Spleen (tissue), 11 donors: ENCODE measurements around the gene PATE3. TPM values are rescaled to one million over a fixed set of nuclear protein-coding genes. Genes with fewer than 3 reads are reported as not detected.

Experiments used
- DNase-seq: peaks from one replicate; pipeline ENCODE4 v3.0.0-alpha.2; 2020
- H3K27ac ChIP-seq, 8 donors: fragments of 200-600 bp; sonication (generic) in 7 of 8; 1 replicate in 4 of 8; 2 replicates in 4 of 8; pipeline versions ENCODE4 v1.5.0 to v1.8.0; 2016 to 2021; ENCODE audit warnings: inconsistent platforms in 4 of 8, mild to moderate bottlenecking in 4 of 8, moderate library complexity in 1 of 8
- H3K27me3 ChIP-seq, 7 donors: fragments of 200-600 bp; sonication (generic) in 6 of 7; replicated peaks in 1 of 7; 1 replicate in 4 of 7; 2 replicates in 3 of 7; pipeline versions ENCODE4 v1.5.0 to v1.8.0; 2016 to 2021; ENCODE audit warnings: inconsistent platforms in 3 of 7, mild to moderate bottlenecking in 1 of 7
- H3K36me3 ChIP-seq, 6 donors: fragments of 200-600 bp; sonication (generic) in 5 of 6; 1 replicate in 4 of 6; 2 replicates in 2 of 6; pipeline versions ENCODE4 v1.5.0 to v1.8.0; 2016 to 2021; ENCODE audit warnings: inconsistent platforms in 2 of 6
- H3K4me1 ChIP-seq, 6 donors: fragments of 200-600 bp; sonication (generic) in 5 of 6; 1 replicate in 3 of 6; 2 replicates in 3 of 6; pipeline versions ENCODE4 v1.5.0 to v1.8.0; 2016 to 2021; ENCODE audit warnings: inconsistent platforms in 3 of 6
- H3K4me3 ChIP-seq, 8 donors: fragments of 200-600 bp; sonication (generic) in 7 of 8; 1 replicate in 4 of 8; 2 replicates in 4 of 8; pipeline versions ENCODE4 v1.5.0 to v1.8.0; 2016 to 2021; ENCODE audit warnings: inconsistent platforms in 4 of 8, mild to moderate bottlenecking in 4 of 8, moderate library complexity in 2 of 8
- H3K9me3 ChIP-seq, 8 donors: fragments of 200-600 bp; sonication (generic) in 7 of 8; 1 replicate in 4 of 8; 2 replicates in 4 of 8; pipeline versions ENCODE4 v1.5.0 to v1.8.0; 2016 to 2021; ENCODE audit warnings: inconsistent platforms in 4 of 8
- POLR2A ChIP-seq, 3 donors: fragments of 450-650 bp; IDR thresholded peaks; one replicate each; pipeline ENCODE4 v1.5.1; 2017; ENCODE audit warnings: antibody characterized with exemption in 3 of 3, mild to moderate bottlenecking in 1 of 3
- POLR2AphosphoS5 ChIP-seq, 3 donors: sonication (generic); formaldehyde crosslinking; IDR thresholded peaks; one replicate each; pipeline ENCODE4 v1.5.1; 2017; ENCODE audit warnings: antibody characterized with exemption in 3 of 3
- WGBS, 5 donors: extraction: QIAGEN DNeasy Blood & Tissue Kit in 3 of 5; methylation state at CpG; one replicate each; pipeline versions ENCODE4 v1.1.5 to v1.1.7; 2013 to 2018; 5-methylcytosine and 5-hydroxymethylcytosine counted together
- intact Hi-C: fragments of 100-400 bp; cut with DNase I; formaldehyde crosslinking; loops from one replicate; pipeline ENCODE4 v1.15.0; 2023; ENCODE audit warnings: low total_unique reads
- polyA plus RNA-seq, 3 donors: library from polyadenylated mRNA; stranded (reverse); fragments of 200-250 nt; gene quantifications; one replicate each; pipeline ENCODE4 v1.2.1, GENCODE V29; 2013
- total RNA-seq, 7 donors: library from RNA; depleted of rRNA in 3 of 7; stranded (reverse); fragments of >200 nt in 3 of 7; fragmentation: NEBNext Ultra II Directional in 4 of 7; extraction: Animal tissue kit (Norgen Biotek cat#: 25700) in 4 of 7; gene quantifications; one replicate each; pipeline versions ENCODE4 v1.1.0 to v1.2.1, GENCODE V29; 2016 to 2021
- TF ChIP-seq, protein P1 (sequence below), 11 experiments: fragments of 200-600 bp in 7 of 11; fragments of 450-650 bp in 4 of 11; sonication (generic) in 4 of 11; IDR thresholded peaks in 8 of 11; conservative IDR thresholded peaks in 3 of 11; 1 replicate in 7 of 11; 2 replicates in 4 of 11; pipeline versions ENCODE4 v1.4.0 to v1.8.0; 2016 to 2021; ENCODE audit warnings: antibody characterized with exemption in 11 of 11, inconsistent platforms in 4 of 11, mild to moderate bottlenecking in 1 of 11
- donor health status: healthy with polysubstance abuse.
- donor health status: DM: no; HTN: no; CAD: no; lungs with moderate emphysema.
- donor health status: DM: no; HTN: no; CAD: no.
- donor health status: Bipolar disorder and iron deficiency.
- donor health status: healthy.
- donor health status: DM: no; HTN: no; CAD: no.
- donor health status: DM: yes; HTN: yes; CAD: no.

PATE3 gene
- total and polyA plus RNA-seq, 10 donors, result not detected

- WGBS, 5 donors, result 39 to 59% (median 53%) methylated on average over 3 of the region's 3 CpGs
- Histone ChIP-seq H3K4me1 (no peaks in the 10 kb centered on the region), H3K9me3 (peaks cover 0 to 22% (median 13%) of the 10 kb centered on the region in 8 donors), H3K27ac (no peak within 1 kb of the TSS), H3K36me3 (no peaks in the 10 kb centered on the region), H3K27me3 (no peaks in the 10 kb centered on the region), H3K4me3 (no peak within 1 kb of the TSS)
- DNase-seq, result no peak
- intact Hi-C loops, result no loop called here
- TF ChIP-seq POLR2AphosphoS5 (IDR thresholded peaks at IDR 0.05) (no peak), POLR2A (IDR thresholded peaks at IDR 0.05) (no peak)
- TF ChIP-seq, protein P1, sequence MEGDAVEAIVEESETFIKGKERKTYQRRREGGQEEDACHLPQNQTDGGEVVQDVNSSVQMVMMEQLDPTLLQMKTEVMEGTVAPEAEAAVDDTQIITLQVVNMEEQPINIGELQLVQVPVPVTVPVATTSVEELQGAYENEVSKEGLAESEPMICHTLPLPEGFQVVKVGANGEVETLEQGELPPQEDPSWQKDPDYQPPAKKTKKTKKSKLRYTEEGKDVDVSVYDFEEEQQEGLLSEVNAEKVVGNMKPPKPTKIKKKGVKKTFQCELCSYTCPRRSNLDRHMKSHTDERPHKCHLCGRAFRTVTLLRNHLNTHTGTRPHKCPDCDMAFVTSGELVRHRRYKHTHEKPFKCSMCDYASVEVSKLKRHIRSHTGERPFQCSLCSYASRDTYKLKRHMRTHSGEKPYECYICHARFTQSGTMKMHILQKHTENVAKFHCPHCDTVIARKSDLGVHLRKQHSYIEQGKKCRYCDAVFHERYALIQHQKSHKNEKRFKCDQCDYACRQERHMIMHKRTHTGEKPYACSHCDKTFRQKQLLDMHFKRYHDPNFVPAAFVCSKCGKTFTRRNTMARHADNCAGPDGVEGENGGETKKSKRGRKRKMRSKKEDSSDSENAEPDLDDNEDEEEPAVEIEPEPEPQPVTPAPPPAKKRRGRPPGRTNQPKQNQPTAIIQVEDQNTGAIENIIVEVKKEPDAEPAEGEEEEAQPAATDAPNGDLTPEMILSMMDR (IDR thresholded peaks at IDR 0.05 in 8 of 11, conservative IDR thresholded peaks at IDR 0.05 in 3 of 11), result no peak
Observed at GRCh38 chr11:125833016-125833415, 45.1 kb downstream of the PATE3 start, which contains the start of gene PATE4. Gene PATE4 (plus strand): TSS chr11:125833316. CDS start chr11:125833360, 44 bp downstream.

- TF ChIP-seq POLR2A (IDR thresholded peaks at IDR 0.05) (no peak), POLR2AphosphoS5 (IDR thresholded peaks at IDR 0.05) (no peak)
- TF ChIP-seq, protein P1 (IDR thresholded peaks at IDR 0.05 in 8 of 11, conservative IDR thresholded peaks at IDR 0.05 in 3 of 11), result no peak
- Histone ChIP-seq H3K9me3 (peaks cover 0 to 18% (median 13%) of the 10 kb centered on the region in 8 donors), H3K27me3 (no peaks in the 10 kb centered on the region), H3K27ac (no peak overlapping the region), H3K4me1 (no peaks in the 10 kb centered on the region), H3K36me3 (no peaks in the 10 kb centered on the region), H3K4me3 (no peak overlapping the region)
- no peak for DNase-seq
- WGBS, 5 donors, result 68 to 86% (median 75%) methylated on average over 6 of the region's 6 CpGs
- intact Hi-C loops, result no loop called here
Observed at GRCh38 chr11:125835748-125836147, 47.8 kb downstream of the PATE3 start.

Other genes starting within 250 kb of the PATE3 start
- gene EI24, start 218.7 kb upstream of the PATE3 start, total RNA-seq, result 10 to 100 TPM; 31.5 to 71.3 (median 47.9) TPM
- gene EI24, start 218.7 kb upstream of the PATE3 start, polyA plus RNA-seq, result 10 to 100 TPM; 15.5 to 33.3 (median 19.5) TPM
- 100 to 1,000 TPM in 2 of 7 donors, 10 to 100 TPM in 5; 73.9 to 102 (median 87.7) TPM for gene STT3A, start 195.3 kb upstream of the PATE3 start, total RNA-seq
- 10 to 100 TPM; 23.0 to 25.2 (median 23.0) TPM for gene STT3A, start 195.3 kb upstream of the PATE3 start, polyA plus RNA-seq
- gene CHEK1, start 163.0 kb upstream of the PATE3 start, total RNA-seq, result 10 to 100 TPM in 1 of 7 donors, 1 to 10 TPM in 6; 1.9 to 10.3 (median 6.8) TPM
- gene CHEK1, start 163.0 kb upstream of the PATE3 start, polyA plus RNA-seq, result 1 to 10 TPM; 1.6 to 5.5 (median 2.9) TPM
- not detected for gene ACRV1, start 107.3 kb upstream of the PATE3 start, total RNA-seq
- gene ACRV1, start 107.3 kb upstream of the PATE3 start, polyA plus RNA-seq, result under 1 TPM in 1 of 3 donors, not detected in 2; 0.09 TPM
- gene PATE1, start 41.8 kb upstream of the PATE3 start, total RNA-seq, result not detected
- not detected for gene PATE1, start 41.8 kb upstream of the PATE3 start, polyA plus RNA-seq
- not detected for gene PATE2, start 9.3 kb upstream of the PATE3 start, total RNA-seq
- not detected for gene PATE2, start 9.3 kb upstream of the PATE3 start, polyA plus RNA-seq
- gene PATE4, start 45.2 kb downstream of the PATE3 start, total RNA-seq, result not detected
- not detected for gene PATE4, start 45.2 kb downstream of the PATE3 start, polyA plus RNA-seq
- 1 to 10 TPM; 3.0 to 7.7 (median 4.4) TPM for gene HYLS1, start 99.5 kb downstream of the PATE3 start, total RNA-seq
- 1 to 10 TPM; 4.0 to 4.6 (median 4.2) TPM for gene HYLS1, start 99.5 kb downstream of the PATE3 start, polyA plus RNA-seq
- gene PUS3, start 115.1 kb downstream of the PATE3 start, total RNA-seq, result 10 to 100 TPM in 5 of 7 donors, 1 to 10 TPM in 2; 7.7 to 12.7 (median 11.9) TPM
- gene PUS3, start 115.1 kb downstream of the PATE3 start, polyA plus RNA-seq, result 10 to 100 TPM in 2 of 3 donors, 1 to 10 TPM in 1; 8.9 to 11.4 (median 10.8) TPM
- gene DDX25, start 116.4 kb downstream of the PATE3 start, total RNA-seq, result 1 to 10 TPM in 2 of 7 donors, under 1 TPM in 3, not detected in 2; 0.33 to 1.8 (median 0.85) TPM
- under 1 TPM; 0.11 to 0.24 (median 0.22) TPM for gene DDX25, start 116.4 kb downstream of the PATE3 start, polyA plus RNA-seq
- gene VSIG10L2, start 157.9 kb downstream of the PATE3 start, total RNA-seq, result 1 to 10 TPM in 6 of 7 donors, not detected in 1; 1.8 to 7.1 (median 3.0) TPM
- 1 to 10 TPM; 1.2 to 3.6 (median 3.1) TPM for gene VSIG10L2, start 157.9 kb downstream of the PATE3 start, polyA plus RNA-seq